ENCODE data around the gene RIMBP2. TPM values are rescaled to one million over a fixed set of nuclear protein-coding genes. Genes with fewer than 3 reads are reported as not detected.

The RIMBP2 gene
- total and polyA plus RNA-seq, 9 of the 15 experiments (the other 6 are each of a cell fraction or from before 2014, with no cell fraction given), result not detected

DNA sequence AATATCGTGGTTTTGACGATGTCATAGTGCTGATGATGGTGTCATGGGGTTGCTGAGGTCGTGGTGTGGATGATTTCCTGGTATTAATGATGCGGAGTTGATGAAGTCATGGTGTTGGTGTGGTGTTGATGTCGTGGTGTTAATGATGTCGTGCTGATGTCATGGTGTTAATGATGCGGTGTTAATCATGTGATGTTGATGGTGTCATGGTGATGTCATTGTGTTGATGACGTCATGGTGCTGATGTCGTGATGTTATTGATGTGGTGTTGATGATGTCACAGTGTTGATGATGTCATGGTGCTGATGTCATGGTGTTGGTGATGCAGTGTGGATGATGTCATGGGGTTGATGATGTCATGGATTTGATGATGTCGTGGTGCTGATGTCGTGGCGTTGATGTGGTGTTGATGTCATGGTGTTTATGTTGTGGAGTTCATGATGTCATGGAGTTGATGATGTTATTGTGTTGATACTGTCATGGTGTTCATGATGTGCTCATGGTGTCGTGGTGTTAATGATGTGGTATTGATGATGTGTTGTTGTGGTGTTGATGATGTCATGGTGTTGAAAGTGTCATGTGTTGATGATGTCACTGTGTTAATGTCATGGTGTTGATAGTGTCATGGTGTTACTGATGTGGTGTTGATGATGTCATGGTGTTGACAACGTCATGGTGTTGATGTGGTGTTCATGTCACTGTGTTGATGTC is 48.5 kb upstream of the RIMBP2 start (continued):
- TF ChIP-seq, protein P1, sequence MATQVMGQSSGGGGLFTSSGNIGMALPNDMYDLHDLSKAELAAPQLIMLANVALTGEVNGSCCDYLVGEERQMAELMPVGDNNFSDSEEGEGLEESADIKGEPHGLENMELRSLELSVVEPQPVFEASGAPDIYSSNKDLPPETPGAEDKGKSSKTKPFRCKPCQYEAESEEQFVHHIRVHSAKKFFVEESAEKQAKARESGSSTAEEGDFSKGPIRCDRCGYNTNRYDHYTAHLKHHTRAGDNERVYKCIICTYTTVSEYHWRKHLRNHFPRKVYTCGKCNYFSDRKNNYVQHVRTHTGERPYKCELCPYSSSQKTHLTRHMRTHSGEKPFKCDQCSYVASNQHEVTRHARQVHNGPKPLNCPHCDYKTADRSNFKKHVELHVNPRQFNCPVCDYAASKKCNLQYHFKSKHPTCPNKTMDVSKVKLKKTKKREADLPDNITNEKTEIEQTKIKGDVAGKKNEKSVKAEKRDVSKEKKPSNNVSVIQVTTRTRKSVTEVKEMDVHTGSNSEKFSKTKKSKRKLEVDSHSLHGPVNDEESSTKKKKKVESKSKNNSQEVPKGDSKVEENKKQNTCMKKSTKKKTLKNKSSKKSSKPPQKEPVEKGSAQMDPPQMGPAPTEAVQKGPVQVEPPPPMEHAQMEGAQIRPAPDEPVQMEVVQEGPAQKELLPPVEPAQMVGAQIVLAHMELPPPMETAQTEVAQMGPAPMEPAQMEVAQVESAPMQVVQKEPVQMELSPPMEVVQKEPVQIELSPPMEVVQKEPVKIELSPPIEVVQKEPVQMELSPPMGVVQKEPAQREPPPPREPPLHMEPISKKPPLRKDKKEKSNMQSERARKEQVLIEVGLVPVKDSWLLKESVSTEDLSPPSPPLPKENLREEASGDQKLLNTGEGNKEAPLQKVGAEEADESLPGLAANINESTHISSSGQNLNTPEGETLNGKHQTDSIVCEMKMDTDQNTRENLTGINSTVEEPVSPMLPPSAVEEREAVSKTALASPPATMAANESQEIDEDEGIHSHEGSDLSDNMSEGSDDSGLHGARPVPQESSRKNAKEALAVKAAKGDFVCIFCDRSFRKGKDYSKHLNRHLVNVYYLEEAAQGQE (IDR thresholded peaks at IDR 0.05; ENCODE audit: borderline replicate concordance), result no peak
- TF ChIP-seq, protein P1 (CRISPR knock-in tag; IDR thresholded peaks at IDR 0.05; ENCODE audit: low read depth), result no peak
- TF ChIP-seq CHCHD3 (CRISPR knock-in tag; IDR thresholded peaks at IDR 0.05) (no peak), GTF2E2 (tag; IDR thresholded peaks at IDR 0.05) (no peak), HDAC8 (tag; IDR thresholded peaks at IDR 0.05) (no peak), ZNF197 (CRISPR knock-in tag; IDR thresholded peaks at IDR 0.05; ENCODE audit: low read depth) (no peak), FOS (IDR thresholded peaks at IDR 0.05; ENCODE audit: extremely low read depth, insufficient read length) (no peak)
- TF ChIP-seq, protein P2, sequence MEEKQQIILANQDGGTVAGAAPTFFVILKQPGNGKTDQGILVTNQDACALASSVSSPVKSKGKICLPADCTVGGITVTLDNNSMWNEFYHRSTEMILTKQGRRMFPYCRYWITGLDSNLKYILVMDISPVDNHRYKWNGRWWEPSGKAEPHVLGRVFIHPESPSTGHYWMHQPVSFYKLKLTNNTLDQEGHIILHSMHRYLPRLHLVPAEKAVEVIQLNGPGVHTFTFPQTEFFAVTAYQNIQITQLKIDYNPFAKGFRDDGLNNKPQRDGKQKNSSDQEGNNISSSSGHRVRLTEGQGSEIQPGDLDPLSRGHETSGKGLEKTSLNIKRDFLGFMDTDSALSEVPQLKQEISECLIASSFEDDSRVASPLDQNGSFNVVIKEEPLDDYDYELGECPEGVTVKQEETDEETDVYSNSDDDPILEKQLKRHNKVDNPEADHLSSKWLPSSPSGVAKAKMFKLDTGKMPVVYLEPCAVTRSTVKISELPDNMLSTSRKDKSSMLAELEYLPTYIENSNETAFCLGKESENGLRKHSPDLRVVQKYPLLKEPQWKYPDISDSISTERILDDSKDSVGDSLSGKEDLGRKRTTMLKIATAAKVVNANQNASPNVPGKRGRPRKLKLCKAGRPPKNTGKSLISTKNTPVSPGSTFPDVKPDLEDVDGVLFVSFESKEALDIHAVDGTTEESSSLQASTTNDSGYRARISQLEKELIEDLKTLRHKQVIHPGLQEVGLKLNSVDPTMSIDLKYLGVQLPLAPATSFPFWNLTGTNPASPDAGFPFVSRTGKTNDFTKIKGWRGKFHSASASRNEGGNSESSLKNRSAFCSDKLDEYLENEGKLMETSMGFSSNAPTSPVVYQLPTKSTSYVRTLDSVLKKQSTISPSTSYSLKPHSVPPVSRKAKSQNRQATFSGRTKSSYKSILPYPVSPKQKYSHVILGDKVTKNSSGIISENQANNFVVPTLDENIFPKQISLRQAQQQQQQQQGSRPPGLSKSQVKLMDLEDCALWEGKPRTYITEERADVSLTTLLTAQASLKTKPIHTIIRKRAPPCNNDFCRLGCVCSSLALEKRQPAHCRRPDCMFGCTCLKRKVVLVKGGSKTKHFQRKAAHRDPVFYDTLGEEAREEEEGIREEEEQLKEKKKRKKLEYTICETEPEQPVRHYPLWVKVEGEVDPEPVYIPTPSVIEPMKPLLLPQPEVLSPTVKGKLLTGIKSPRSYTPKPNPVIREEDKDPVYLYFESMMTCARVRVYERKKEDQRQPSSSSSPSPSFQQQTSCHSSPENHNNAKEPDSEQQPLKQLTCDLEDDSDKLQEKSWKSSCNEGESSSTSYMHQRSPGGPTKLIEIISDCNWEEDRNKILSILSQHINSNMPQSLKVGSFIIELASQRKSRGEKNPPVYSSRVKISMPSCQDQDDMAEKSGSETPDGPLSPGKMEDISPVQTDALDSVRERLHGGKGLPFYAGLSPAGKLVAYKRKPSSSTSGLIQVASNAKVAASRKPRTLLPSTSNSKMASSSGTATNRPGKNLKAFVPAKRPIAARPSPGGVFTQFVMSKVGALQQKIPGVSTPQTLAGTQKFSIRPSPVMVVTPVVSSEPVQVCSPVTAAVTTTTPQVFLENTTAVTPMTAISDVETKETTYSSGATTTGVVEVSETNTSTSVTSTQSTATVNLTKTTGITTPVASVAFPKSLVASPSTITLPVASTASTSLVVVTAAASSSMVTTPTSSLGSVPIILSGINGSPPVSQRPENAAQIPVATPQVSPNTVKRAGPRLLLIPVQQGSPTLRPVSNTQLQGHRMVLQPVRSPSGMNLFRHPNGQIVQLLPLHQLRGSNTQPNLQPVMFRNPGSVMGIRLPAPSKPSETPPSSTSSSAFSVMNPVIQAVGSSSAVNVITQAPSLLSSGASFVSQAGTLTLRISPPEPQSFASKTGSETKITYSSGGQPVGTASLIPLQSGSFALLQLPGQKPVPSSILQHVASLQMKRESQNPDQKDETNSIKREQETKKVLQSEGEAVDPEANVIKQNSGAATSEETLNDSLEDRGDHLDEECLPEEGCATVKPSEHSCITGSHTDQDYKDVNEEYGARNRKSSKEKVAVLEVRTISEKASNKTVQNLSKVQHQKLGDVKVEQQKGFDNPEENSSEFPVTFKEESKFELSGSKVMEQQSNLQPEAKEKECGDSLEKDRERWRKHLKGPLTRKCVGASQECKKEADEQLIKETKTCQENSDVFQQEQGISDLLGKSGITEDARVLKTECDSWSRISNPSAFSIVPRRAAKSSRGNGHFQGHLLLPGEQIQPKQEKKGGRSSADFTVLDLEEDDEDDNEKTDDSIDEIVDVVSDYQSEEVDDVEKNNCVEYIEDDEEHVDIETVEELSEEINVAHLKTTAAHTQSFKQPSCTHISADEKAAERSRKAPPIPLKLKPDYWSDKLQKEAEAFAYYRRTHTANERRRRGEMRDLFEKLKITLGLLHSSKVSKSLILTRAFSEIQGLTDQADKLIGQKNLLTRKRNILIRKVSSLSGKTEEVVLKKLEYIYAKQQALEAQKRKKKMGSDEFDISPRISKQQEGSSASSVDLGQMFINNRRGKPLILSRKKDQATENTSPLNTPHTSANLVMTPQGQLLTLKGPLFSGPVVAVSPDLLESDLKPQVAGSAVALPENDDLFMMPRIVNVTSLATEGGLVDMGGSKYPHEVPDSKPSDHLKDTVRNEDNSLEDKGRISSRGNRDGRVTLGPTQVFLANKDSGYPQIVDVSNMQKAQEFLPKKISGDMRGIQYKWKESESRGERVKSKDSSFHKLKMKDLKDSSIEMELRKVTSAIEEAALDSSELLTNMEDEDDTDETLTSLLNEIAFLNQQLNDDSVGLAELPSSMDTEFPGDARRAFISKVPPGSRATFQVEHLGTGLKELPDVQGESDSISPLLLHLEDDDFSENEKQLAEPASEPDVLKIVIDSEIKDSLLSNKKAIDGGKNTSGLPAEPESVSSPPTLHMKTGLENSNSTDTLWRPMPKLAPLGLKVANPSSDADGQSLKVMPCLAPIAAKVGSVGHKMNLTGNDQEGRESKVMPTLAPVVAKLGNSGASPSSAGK (IDR thresholded peaks at IDR 0.05), result peak; percentile 6; the same call in 1 of the 2 replicates

All from K562 (cell line).